Measurements from ENCODE around the gene CA10. TPM values are rescaled to one million over a fixed set of nuclear protein-coding genes. Genes with fewer than 3 reads are reported as not detected.

CA10 gene
- total and polyA plus RNA-seq, 2 of the 4 experiments (the other 2 are of a cell fraction), result not detected

- Histone ChIP-seq H3K27ac (ENCODE audit: insufficient read depth, low read length) (no peak overlapping the region), H3K9ac (ENCODE audit: low read depth, low read length) (no peak overlapping the region), H3K36me3 (ENCODE audit: control insufficient read depth, insufficient read depth, low read length) (no peaks in the 10 kb centered on the region), H4K5ac (ENCODE audit: low read depth, low read length) (no peak overlapping the region), H3K4me1 (ENCODE audit: control insufficient read depth, insufficient read depth, low read length) (no peaks in the 10 kb centered on the region), H3K9me1 (ENCODE audit: insufficient read depth, low read length) (no peaks in the 10 kb centered on the region), H2AK9ac (replicated peaks; ENCODE audit: low read depth, low read length, poor library complexity) (no peak overlapping the region), H3K79me1 (ENCODE audit: low read depth in 1 of 2, low read length in 2 of 2) (no peaks in the 10 kb centered on the region), H4K8ac (ENCODE audit: low read depth in 2 of 2, low read length in 2 of 2) (no peak overlapping the region), H3K9me3 (ENCODE audit: control insufficient read depth, insufficient read depth, low read length) (peaks cover 6% of the 10 kb centered on the region), H3K14ac (replicated peaks; ENCODE audit: low read depth, low read length) (no peak overlapping the region), H3K4me2 (ENCODE audit: low read depth, low read length) (no peak overlapping the region), H4K20me1 (ENCODE audit: insufficient read depth, low read length) (no peaks in the 10 kb centered on the region), H3K23ac (ENCODE audit: low read depth, low read length) (no peak overlapping the region), H3K18ac (ENCODE audit: low read depth, low read length) (no peak overlapping the region), H3K56ac (ENCODE audit: extremely low read depth, insufficient read depth, low read length) (no peak overlapping the region), H3K27me3 (ENCODE audit: control insufficient read depth, insufficient read depth, low read length) (no peaks in the 10 kb centered on the region), H4K91ac (ENCODE audit: insufficient read depth, low read depth, low read length) (no peak overlapping the region), H2BK5ac (ENCODE audit: low read depth, low read length, poor library complexity, severe bottlenecking) (no peak overlapping the region), H2AK5ac (ENCODE audit: low read depth, low read length) (no peak overlapping the region), H2AFZ (replicated peaks; ENCODE audit: low read length, poor library complexity) (no peak overlapping the region), H2BK120ac (ENCODE audit: low read depth, low read length) (no peak overlapping the region), H3K4ac (ENCODE audit: low read depth, low read length) (no peak overlapping the region), H3K4me3 (ENCODE audit: insufficient read depth, low read depth, low read length) (no peak overlapping the region), H2BK15ac (ENCODE audit: low read depth, low read length) (no peak overlapping the region), H2BK20ac (ENCODE audit: low read depth, low read length) (no peak overlapping the region)
- TF ChIP-seq FOS (IDR thresholded peaks at IDR 0.05; ENCODE audit: low read depth, low read length) (no peak), NFE2L2 (IDR thresholded peaks at IDR 0.05; ENCODE audit: low read depth, low read length) (no peak), MAFK (IDR thresholded peaks at IDR 0.05; ENCODE audit: low read depth, low read length) (no peak), CEBPB (IDR thresholded peaks at IDR 0.05; ENCODE audit: low read depth, low read length) (no peak), RAD21 (IDR thresholded peaks at IDR 0.05; ENCODE audit: low read length) (no peak), BHLHE40 (IDR thresholded peaks at IDR 0.05; ENCODE audit: low read depth, low read length) (no peak), CTCF (conservative IDR thresholded peaks at IDR 0.05; ENCODE audit: low read depth, low read length) (no peak), CHD1 (IDR thresholded peaks at IDR 0.05; ENCODE audit: low read depth, low read length) (no peak), MAZ (IDR thresholded peaks at IDR 0.05; ENCODE audit: borderline replicate concordance, low read depth, low read length) (no peak), SMC3 (IDR thresholded peaks at IDR 0.05; ENCODE audit: low read depth, low read length) (no peak), USF2 (IDR thresholded peaks at IDR 0.05; ENCODE audit: low read depth, low read length) (no peak), MXI1 (IDR thresholded peaks at IDR 0.05; ENCODE audit: borderline replicate concordance, low read depth, low read length) (no peak), RFX5 (IDR thresholded peaks at IDR 0.05; ENCODE audit: low read depth, low read length) (no peak), RCOR1 (IDR thresholded peaks at IDR 0.05; ENCODE audit: insufficient replicate concordance, low read length) (no peak), ELK1 (IDR thresholded peaks at IDR 0.05; ENCODE audit: borderline replicate concordance, low read depth, low read length) (no peak), POLR2A (IDR thresholded peaks at IDR 0.05; ENCODE audit: low read depth, low read length) (no peak)
- dilution Hi-C loops (cut with HindIII; ENCODE audit: low sequenced_read_pairs, unreplicated experiment), result no loop called here
- no peak for ATAC-seq (ENCODE audit: low read depth)
- WGBS, 2 experiments (ENCODE audit: extremely low coverage in 2 of 2, insufficient read length in 1 of 2), result no CpG with 5 or more reads among the region's 2 CpGs
- ChIA-PET CTCF (no interaction called here), POLR2A (ENCODE audit: unreplicated experiment) (no interaction called here)
- intact Hi-C loops (cut with micrococcal nuclease), result no loop called here
- in situ Hi-C loops (cut with MboI; ENCODE audit: low sequenced_read_pairs), result no loop called here
- BruUV-seq (replicated peaks), result no TSS peak
- DNase-seq, result no peak
Measured at GRCh38 chr17:51587516-51587915, 571.0 kb downstream of the CA10 start.
